Nephron progenitor cell (in vitro differentiated cells): ENCODE measurements around the gene ZNF487.
A peak's percentile ranks its signal among the peaks of the same experiment; 100 is the strongest.
"Not testable (repeated sequence)": the region's sequence is repeated elsewhere in the genome, so short reads cannot be mapped to it uniquely, and the experiment has no call there.

ENCODE experiments used
- DNase-seq: peaks from one replicate; pipeline ENCODE4 v3.0.0; 2021
- H3K27ac Mint-ChIP-seq: 2 replicates; pipeline ENCODE4 v1.8.0; 2021; ENCODE audit warnings: mild to moderate bottlenecking, moderate library complexity, mixed read lengths
- H3K27me3 Mint-ChIP-seq: 2 replicates; pipeline ENCODE4 v1.8.0; 2021; ENCODE audit warnings: mild to moderate bottlenecking, low read depth, mixed read lengths; ENCODE audit not compliant: poor library complexity
- H3K36me3 Mint-ChIP-seq: 2 replicates; pipeline ENCODE4 v1.8.0; 2021; ENCODE audit warnings: low read depth, mixed read lengths
- H3K4me1 Mint-ChIP-seq: 2 replicates; pipeline ENCODE4 v1.8.0; 2021; ENCODE audit warnings: mixed read lengths
- H3K4me3 Mint-ChIP-seq: 2 replicates; pipeline ENCODE4 v1.8.0; 2021; ENCODE audit warnings: mild to moderate bottlenecking, moderate library complexity, mixed read lengths
- H3K9me3 Mint-ChIP-seq: 2 replicates; pipeline ENCODE4 v1.8.0; 2021; ENCODE audit warnings: mild to moderate bottlenecking, moderate library complexity, mixed read lengths
- TF ChIP-seq, protein P1 (sequence below): fragments of 200-600 bp; sonication (generic); IDR thresholded peaks from 2 replicates; pipeline ENCODE4 v1.5.0; 2021; ENCODE audit warnings: antibody characterized with exemption

Gene ZNF487

GRCh38 chr10:43437141-43437870, 395 bp downstream of the ZNF487 start:
- no peaks in the 10 kb centered on the region for H3K27me3 Mint-ChIP-seq
- H3K36me3 Mint-ChIP-seq: peaks cover 10% of the 10 kb centered on the region
- DNase-seq: no peak
- peak overlapping the region; percentile 95 for H3K4me3 Mint-ChIP-seq
- TF ChIP-seq, protein P1, sequence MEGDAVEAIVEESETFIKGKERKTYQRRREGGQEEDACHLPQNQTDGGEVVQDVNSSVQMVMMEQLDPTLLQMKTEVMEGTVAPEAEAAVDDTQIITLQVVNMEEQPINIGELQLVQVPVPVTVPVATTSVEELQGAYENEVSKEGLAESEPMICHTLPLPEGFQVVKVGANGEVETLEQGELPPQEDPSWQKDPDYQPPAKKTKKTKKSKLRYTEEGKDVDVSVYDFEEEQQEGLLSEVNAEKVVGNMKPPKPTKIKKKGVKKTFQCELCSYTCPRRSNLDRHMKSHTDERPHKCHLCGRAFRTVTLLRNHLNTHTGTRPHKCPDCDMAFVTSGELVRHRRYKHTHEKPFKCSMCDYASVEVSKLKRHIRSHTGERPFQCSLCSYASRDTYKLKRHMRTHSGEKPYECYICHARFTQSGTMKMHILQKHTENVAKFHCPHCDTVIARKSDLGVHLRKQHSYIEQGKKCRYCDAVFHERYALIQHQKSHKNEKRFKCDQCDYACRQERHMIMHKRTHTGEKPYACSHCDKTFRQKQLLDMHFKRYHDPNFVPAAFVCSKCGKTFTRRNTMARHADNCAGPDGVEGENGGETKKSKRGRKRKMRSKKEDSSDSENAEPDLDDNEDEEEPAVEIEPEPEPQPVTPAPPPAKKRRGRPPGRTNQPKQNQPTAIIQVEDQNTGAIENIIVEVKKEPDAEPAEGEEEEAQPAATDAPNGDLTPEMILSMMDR: no peak
- H3K9me3 Mint-ChIP-seq: peaks cover 8% of the 10 kb centered on the region
- peak overlapping the region; percentile 98 for H3K27ac Mint-ChIP-seq
- H3K4me1 Mint-ChIP-seq: peaks cover 17% of the 10 kb centered on the region

DNA sequence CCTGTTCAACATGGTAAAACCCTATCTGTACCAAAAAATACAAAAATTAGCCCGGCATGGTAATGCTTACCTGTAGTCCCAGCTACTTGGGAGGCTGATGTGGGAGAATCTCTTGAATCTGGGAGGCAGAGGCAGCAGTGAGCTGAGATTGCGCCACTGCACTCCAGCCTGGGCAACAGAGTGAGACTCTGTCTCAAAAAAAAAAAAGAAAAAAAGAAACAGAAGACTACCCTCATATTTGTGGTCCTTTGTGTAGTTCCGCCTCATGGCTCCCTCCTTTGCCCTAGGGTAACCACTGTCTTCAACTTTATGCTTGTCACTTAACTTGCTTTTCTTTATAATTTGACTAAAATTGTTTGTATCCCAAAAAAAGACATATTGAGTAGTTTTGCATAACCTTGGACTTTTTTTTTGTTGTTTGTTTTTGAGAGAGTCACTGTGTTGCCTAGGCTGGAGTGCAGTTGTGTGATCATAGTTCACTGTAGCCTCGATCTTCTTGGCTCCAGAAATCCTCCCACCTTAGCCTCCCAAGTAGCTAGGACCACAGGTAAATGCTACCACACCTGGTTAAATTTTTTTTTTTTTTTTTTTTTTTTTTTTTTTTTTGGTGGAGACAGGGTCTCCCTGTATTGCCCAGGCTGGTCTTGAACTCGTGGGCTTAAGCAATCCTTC, 3.7 kb downstream of the ZNF487 start:
- peak overlapping the region; percentile 39 for H3K27ac Mint-ChIP-seq
- H3K36me3 Mint-ChIP-seq: peaks cover 23% of the 10 kb centered on the region
- TF ChIP-seq, protein P1: no peak
- no peak for DNase-seq
- no peak overlapping the region for H3K4me3 Mint-ChIP-seq
- H3K4me1 Mint-ChIP-seq: peaks cover 17% of the 10 kb centered on the region
- no peaks in the 10 kb centered on the region for H3K27me3 Mint-ChIP-seq
- H3K9me3 Mint-ChIP-seq: peaks cover 21% of the 10 kb centered on the region

DNA sequence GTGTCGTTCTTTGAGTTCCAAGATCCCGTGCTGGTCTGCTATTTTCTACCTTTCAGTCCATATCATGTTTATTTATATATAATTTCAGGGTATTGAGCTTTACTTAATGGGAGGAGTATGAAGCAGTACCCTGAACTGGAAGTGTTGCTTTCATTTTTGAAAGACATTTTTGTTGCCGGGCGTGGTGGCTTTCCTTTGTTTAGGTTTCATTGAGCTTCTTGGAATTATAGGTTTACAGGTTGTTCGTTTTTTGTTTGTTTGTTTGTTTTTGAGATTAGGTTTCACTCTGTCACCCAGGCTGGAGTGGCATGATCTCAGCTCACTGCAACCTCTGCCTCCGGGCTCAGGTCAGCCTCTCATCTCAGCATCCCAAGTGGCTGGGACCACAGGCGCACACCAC, 7.4 kb downstream of the ZNF487 start:
- no peak overlapping the region for H3K4me3 Mint-ChIP-seq
- H3K36me3 Mint-ChIP-seq: peaks cover 30% of the 10 kb centered on the region
- H3K9me3 Mint-ChIP-seq: peaks cover 41% of the 10 kb centered on the region
- TF ChIP-seq, protein P1: no peak
- H3K27ac Mint-ChIP-seq: no peak overlapping the region
- no peaks in the 10 kb centered on the region for H3K4me1 Mint-ChIP-seq
- DNase-seq: no peak
- peaks cover 4% of the 10 kb centered on the region for H3K27me3 Mint-ChIP-seq

DNA sequence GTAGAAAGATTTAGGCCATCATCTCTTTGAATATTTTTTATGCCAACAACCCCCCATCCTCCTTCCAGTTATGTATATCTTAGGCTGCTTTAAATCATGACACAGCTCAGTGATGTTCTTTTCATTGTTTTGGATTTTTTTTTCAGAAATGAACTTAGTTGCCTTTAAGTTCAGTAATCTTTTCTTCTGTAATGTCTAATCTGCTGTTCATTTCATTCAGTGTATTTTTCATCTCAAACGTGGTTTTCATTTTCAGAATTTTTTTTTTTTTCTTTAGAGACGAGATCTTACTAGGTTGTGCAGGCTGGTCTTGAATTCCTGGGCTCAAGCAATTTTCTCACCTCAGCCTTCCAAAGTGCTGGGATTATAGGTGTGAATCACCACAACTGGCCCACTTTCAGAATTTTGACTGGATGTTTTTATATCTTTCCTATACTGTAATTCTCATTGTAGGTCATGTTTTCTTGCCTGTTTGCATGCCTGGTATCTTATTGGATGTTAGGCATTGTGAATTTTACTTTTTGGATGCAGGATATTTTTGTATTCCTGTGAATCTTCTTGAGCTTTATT, 8.1 kb downstream of the ZNF487 start:
- H3K9me3 Mint-ChIP-seq: peaks cover 41% of the 10 kb centered on the region
- no peaks in the 10 kb centered on the region for H3K4me1 Mint-ChIP-seq
- H3K36me3 Mint-ChIP-seq: peaks cover 30% of the 10 kb centered on the region
- no peak for DNase-seq
- no peak overlapping the region for H3K4me3 Mint-ChIP-seq
- H3K27me3 Mint-ChIP-seq: peaks cover 4% of the 10 kb centered on the region
- no peak overlapping the region for H3K27ac Mint-ChIP-seq
- TF ChIP-seq, protein P1: no peak

DNA sequence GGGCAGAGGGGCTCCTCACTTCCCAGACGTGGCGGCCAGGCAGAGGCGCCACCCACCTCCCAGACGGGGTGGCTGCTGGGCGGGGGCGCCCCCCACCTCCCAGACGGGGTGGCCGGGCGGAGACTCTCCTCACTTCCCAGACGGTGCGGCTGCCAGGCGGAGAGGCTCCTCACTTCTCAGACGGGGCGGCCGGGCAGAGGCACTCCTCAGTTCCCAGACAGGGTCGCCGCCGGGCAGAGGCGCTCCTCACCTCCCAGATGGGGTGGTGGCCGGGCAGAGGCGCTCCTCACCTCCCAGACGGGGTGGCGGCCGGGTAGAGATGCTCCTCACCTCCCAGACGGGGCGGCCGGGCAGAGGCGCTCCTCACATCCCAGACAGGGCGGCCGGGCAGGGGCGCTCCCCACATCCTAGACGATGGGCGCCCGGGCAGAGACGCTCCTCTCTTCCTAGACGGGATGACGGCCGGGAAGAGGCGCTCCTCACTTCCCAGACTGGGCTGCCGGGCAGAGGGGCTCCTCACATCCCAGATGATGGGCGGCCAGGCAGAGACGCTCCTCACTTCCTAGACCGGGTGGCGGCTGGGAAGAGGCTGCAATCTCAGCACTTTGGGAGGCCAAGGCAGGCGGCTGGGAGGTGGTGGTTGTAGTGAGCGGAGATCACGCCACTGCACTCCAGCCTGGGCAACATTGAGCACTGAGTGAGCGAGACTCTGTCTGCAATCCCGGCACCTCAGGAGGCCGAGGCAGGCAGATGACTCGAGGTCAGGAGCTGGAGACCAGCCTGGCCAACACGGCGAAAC, 9.5 kb downstream of the ZNF487 start:
- not testable (repeated sequence) for H3K27ac Mint-ChIP-seq, H3K4me1 Mint-ChIP-seq, H3K27me3 Mint-ChIP-seq, H3K4me3 Mint-ChIP-seq, DNase-seq
- Mint-ChIP-seq H3K9me3 (peaks cover 41% of the 10 kb centered on the region), H3K36me3 (peaks cover 30% of the 10 kb centered on the region)

GRCh38 chr10:43448742-43449141, 11.8 kb downstream of the ZNF487 start:
- peaks cover 30% of the 10 kb centered on the region for H3K36me3 Mint-ChIP-seq
- no peak overlapping the region for H3K27ac Mint-ChIP-seq
- no peak overlapping the region for H3K4me3 Mint-ChIP-seq
- H3K9me3 Mint-ChIP-seq: peaks cover 41% of the 10 kb centered on the region
- TF ChIP-seq, protein P1: no peak
- peaks cover 13% of the 10 kb centered on the region for H3K4me1 Mint-ChIP-seq
- DNase-seq: no peak
- H3K27me3 Mint-ChIP-seq: peaks cover 7% of the 10 kb centered on the region
